Measurements from ENCODE around the gene FAM149A. TPM values are rescaled to one million over a fixed set of nuclear protein-coding genes. Genes with fewer than 3 reads are reported as not detected.

The FAM149A gene
- total RNA-seq, 6 experiments from 2014 or later: not detected

DNA sequence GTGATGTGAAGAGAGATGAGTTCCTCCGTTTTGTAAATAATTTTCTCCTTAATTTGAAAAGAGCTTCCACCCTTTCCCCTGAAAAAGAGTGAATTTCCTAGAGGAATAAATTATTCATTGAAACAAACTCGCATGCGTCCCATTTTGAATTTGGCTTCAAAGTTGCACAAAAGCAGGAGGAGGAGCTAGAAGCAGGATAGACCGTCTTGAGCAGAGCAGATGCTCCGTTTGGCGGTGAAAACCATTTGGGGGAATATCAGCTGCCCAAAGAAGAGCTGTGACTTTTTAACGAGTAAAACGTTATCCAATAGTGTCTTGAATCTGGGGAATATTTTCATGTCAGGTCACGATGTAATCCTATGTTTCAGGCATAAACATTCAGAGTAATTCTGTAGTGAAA lies 42.0 kb downstream of the FAM149A start:
- H3K36me3 Mint-ChIP-seq (ENCODE audit: low read depth): no peaks in the 10 kb centered on the region
- no peak overlapping the region for H3K4me3 Mint-ChIP-seq
- no peak overlapping the region for H3K27ac Mint-ChIP-seq
- H3K4me1 Mint-ChIP-seq (ENCODE audit: low read depth): no peaks in the 10 kb centered on the region; the same call in 1 of the 2 replicates
- no peaks in the 10 kb centered on the region for H3K9me3 Mint-ChIP-seq
- no peak for DNase-seq
- TF ChIP-seq, protein P1, sequence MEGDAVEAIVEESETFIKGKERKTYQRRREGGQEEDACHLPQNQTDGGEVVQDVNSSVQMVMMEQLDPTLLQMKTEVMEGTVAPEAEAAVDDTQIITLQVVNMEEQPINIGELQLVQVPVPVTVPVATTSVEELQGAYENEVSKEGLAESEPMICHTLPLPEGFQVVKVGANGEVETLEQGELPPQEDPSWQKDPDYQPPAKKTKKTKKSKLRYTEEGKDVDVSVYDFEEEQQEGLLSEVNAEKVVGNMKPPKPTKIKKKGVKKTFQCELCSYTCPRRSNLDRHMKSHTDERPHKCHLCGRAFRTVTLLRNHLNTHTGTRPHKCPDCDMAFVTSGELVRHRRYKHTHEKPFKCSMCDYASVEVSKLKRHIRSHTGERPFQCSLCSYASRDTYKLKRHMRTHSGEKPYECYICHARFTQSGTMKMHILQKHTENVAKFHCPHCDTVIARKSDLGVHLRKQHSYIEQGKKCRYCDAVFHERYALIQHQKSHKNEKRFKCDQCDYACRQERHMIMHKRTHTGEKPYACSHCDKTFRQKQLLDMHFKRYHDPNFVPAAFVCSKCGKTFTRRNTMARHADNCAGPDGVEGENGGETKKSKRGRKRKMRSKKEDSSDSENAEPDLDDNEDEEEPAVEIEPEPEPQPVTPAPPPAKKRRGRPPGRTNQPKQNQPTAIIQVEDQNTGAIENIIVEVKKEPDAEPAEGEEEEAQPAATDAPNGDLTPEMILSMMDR (IDR thresholded peaks at IDR 0.05): no peak
- peaks cover 29% of the 10 kb centered on the region for H3K27me3 Mint-ChIP-seq (ENCODE audit: insufficient read depth)

DNA sequence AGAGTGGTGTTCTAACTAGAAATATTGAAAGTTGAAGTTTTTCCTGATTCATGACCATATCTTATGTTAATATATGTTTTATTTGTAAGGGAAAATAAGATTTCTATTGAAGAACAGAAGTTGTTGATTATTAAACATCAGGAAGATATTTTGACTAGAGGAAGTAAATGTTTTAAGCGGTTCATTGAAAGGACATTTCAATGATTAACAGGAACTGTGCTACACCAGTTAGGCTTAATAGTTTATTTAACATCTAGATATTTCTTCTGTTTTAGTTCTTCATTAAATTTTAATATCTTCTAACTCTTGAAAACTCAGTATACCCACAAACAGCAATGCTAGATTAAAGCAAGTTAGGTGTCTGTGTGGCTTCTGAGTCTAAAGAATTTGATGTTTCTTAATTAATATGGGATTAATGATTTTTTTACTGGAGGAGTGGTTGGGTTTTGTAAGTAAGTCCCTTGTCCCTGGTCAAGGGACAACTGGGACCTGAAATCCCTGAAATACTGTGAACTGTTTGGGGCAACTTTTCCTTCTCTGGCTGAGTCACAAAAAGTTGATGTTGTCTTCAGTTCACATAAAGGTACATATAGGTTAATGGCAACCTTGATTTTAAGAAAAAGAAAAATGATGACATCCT lies 44.0 kb downstream of the FAM149A start:
- Mint-ChIP-seq H3K27me3 (ENCODE audit: insufficient read depth) (peaks cover 20% of the 10 kb centered on the region), H3K36me3 (ENCODE audit: low read depth) (no peaks in the 10 kb centered on the region), H3K27ac (no peak overlapping the region), H3K4me1 (ENCODE audit: low read depth) (no peaks in the 10 kb centered on the region; the same call in 1 of the 2 replicates), H3K9me3 (no peaks in the 10 kb centered on the region), H3K4me3 (no peak overlapping the region)
- no peak for DNase-seq
- TF ChIP-seq, protein P1 (IDR thresholded peaks at IDR 0.05): no peak

DNA sequence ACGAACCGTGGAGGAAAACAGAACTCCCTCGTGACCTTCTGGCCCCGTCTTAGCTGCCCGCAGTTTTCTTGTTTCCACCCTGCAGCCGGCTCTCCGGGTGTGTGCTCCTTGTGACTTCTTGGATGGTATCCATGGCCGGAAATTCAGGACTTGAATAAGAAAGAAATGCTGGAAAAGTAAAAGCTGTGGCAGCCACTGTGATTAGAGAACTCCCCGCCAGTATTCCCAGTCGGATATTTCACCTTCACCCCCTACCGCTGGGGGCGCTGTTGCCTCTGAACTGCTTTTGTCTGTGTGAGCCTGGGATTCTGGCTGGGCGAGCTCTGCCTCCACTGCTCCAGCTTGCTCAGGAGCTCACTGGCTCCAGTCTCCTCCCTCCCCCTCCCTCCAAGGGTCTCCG lies 45.4 kb downstream of the FAM149A start:
- Mint-ChIP-seq H3K4me1 (ENCODE audit: low read depth) (no peaks in the 10 kb centered on the region), H3K9me3 (no peaks in the 10 kb centered on the region), H3K36me3 (ENCODE audit: low read depth) (no peaks in the 10 kb centered on the region), H3K4me3 (no peak overlapping the region), H3K27ac (no peak overlapping the region), H3K27me3 (ENCODE audit: insufficient read depth) (peaks cover 20% of the 10 kb centered on the region)
- TF ChIP-seq, protein P1 (IDR thresholded peaks at IDR 0.05): no peak
- no peak for DNase-seq

DNA sequence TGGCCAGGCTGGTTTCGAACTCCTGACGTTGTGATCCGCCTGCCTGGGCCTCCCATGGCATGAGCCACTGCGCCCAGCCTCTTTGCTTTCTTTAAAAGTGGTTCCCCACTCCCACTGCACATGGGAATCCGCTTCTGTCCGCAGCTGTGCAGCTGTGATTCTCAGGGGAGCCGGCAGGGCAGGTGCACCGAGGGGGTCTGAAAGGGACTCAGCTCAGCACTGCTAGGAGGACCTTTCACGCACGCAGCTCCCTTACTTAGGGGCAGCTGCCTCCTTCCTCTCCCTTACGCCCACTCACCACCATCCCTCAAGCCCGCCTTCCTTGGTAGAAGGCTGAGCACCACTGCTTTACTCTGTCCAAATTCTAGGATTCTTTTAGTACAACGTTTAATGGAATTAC lies 46.4 kb downstream of the FAM149A start:
- DNase-seq: no peak
- TF ChIP-seq, protein P1 (IDR thresholded peaks at IDR 0.05): no peak
- Mint-ChIP-seq H3K9me3 (no peaks in the 10 kb centered on the region), H3K4me3 (no peak overlapping the region), H3K4me1 (ENCODE audit: low read depth) (no peaks in the 10 kb centered on the region), H3K27ac (no peak overlapping the region), H3K27me3 (ENCODE audit: insufficient read depth) (peaks cover 16% of the 10 kb centered on the region), H3K36me3 (ENCODE audit: low read depth) (no peaks in the 10 kb centered on the region)

DNA sequence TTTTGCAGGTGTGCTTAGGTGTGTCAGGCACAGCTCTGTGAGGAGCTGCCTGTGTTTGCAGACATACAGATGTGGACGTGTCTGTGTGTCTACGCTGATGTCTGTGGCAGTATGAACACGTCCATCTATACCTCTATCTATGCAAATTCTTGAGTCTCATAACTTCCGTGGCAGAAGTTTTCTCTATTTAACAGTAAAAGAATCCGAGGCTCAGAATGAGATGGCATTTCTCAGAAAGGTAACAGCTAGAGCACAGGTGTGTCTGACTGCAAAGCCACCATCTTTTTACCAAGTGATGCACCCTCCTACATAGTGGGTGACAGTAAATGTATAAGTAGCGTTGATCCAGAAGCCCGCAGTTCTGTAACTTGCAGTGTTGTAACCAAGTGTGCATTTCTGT lies 47.0 kb downstream of the FAM149A start:
- H3K9me3 Mint-ChIP-seq: no peaks in the 10 kb centered on the region
- peaks cover 12% of the 10 kb centered on the region for H3K27me3 Mint-ChIP-seq (ENCODE audit: insufficient read depth)
- TF ChIP-seq, protein P1 (IDR thresholded peaks at IDR 0.05): no peak
- no peak for DNase-seq
- H3K36me3 Mint-ChIP-seq (ENCODE audit: low read depth): no peaks in the 10 kb centered on the region
- H3K4me1 Mint-ChIP-seq (ENCODE audit: low read depth): no peaks in the 10 kb centered on the region
- no peak overlapping the region for H3K27ac Mint-ChIP-seq
- no peak overlapping the region for H3K4me3 Mint-ChIP-seq
